SIG-M5 (cell line): ENCODE data around the gene TRIM9.
A peak's percentile ranks its signal among the peaks of the same experiment; 100 is the strongest.
"Not testable (repeated sequence)": the region's sequence is repeated elsewhere in the genome, so short reads cannot be mapped to it uniquely, and the experiment has no call there.

ENCODE experiments used
- DNase-seq: peaks from one replicate; lab custom pipeline; 2025; lab: John Stamatoyannopoulos, UW

TRIM9 gene

GRCh38 chr14:50963919-50964318 is 131.0 kb downstream of the TRIM9 start:
- DNase-seq: no peak

- no peak for DNase-seq
These were observed 133.2 kb downstream of the TRIM9 start for GRCh38 chr14:50961605-50962221.

- DNase-seq: no peak
These were observed 137.6 kb downstream of the TRIM9 start for GRCh38 chr14:50957296-50957695.

GRCh38 chr14:50956421-50956820 is 138.5 kb downstream of the TRIM9 start:
- not testable (repeated sequence) for DNase-seq

- peak; percentile 35 for DNase-seq
These were observed 139.4 kb downstream of the TRIM9 start for GRCh38 chr14:50955373-50956043.

GRCh38 chr14:50954811-50955372 is 140.0 kb downstream of the TRIM9 start:
- no peak for DNase-seq

GRCh38 chr14:50953502-50953901 is 141.4 kb downstream of the TRIM9 start:
- no peak for DNase-seq

- DNase-seq: no peak
These were observed 143.9 kb downstream of the TRIM9 start for GRCh38 chr14:50951032-50951431.

- no peak for DNase-seq
These were observed 146.7 kb downstream of the TRIM9 start for GRCh38 chr14:50948205-50948604.

GRCh38 chr14:50947446-50947845 is 147.5 kb downstream of the TRIM9 start:
- DNase-seq: no peak

- DNase-seq: no peak
These were observed 148.5 kb downstream of the TRIM9 start for GRCh38 chr14:50946234-50946935.

- no peak for DNase-seq
These were observed 150.1 kb downstream of the TRIM9 start for GRCh38 chr14:50944647-50945413.

GRCh38 chr14:50943943-50944646 is 150.8 kb downstream of the TRIM9 start, which contains the start of gene PYGL:
Gene PYGL, minus strand, starts transcription at chr14:50944483. Its CDS starts 80 bp downstream, at chr14:50944403.
- DNase-seq: no peak

- no peak for DNase-seq
These were observed 151.5 kb downstream of the TRIM9 start for GRCh38 chr14:50943261-50943942.

GRCh38 chr14:50941638-50942037 is 153.3 kb downstream of the TRIM9 start:
- not testable (repeated sequence) for DNase-seq

GRCh38 chr14:50941151-50941550 is 153.8 kb downstream of the TRIM9 start:
- no peak for DNase-seq

- DNase-seq: no peak
These were observed 157.1 kb downstream of the TRIM9 start for GRCh38 chr14:50937800-50938199.

- DNase-seq: peak; percentile 42
These were observed 157.6 kb downstream of the TRIM9 start for GRCh38 chr14:50937325-50937724.

- DNase-seq: no peak
These were observed 158.0 kb downstream of the TRIM9 start for GRCh38 chr14:50936882-50937281.

GRCh38 chr14:50936016-50936340 is 158.9 kb downstream of the TRIM9 start:
- DNase-seq: no peak
